ENCODE measurements around the gene RSPO3.
"Not testable (repeated sequence)": the region's sequence is repeated elsewhere in the genome, so short reads cannot be mapped to it uniquely, and the experiment has no call there.

The RSPO3 gene

DNA sequence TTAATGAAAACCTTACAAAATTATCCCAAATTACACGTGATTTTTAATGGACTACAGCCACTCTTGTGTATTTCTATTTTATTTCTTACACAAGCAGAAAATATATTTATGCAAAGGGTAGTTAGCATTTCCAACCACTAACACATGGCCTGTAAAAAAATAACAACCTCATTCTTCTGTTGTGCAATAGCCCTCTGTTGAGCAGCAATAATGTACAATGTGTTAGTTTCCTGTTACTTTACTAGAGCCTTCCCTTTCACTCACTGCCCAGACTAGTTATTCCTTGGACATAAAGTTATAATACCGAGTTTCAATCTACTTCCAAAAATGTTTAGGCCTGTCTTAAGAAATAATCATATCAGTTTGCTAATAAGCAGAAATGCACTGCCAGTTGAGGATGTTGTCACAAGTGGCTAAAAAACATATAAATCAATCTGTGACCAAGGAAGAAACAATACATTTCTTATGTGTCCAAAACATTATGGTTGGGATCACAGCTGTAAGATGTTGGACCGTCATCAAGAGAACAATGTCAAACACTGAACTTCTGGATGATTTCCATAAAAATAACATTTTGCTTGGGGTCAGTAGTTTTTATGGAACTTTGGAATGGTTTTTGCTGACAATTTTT lies 74.6 kb downstream of the RSPO3 start:
- Histone ChIP-seq H3K4me3 (no peak overlapping the region), H3K27ac (peak overlapping the region in 3 of 21 experiments; percentile 14 to 31 (median 17))

DNA sequence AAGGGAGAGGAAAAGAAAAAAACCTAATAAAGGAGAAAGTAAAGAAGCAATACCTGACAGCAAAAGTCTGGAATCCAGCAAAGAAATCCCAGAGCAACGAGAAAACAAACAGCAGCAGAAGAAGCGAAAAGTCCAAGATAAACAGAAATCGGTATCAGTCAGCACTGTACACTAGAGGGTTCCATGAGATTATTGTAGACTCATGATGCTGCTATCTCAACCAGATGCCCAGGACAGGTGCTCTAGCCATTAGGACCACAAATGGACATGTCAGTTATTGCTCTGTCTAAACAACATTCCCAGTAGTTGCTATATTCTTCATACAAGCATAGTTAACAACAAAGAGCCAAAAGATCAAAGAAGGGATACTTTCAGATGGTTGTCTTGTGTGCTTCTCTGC lies 77.4 kb downstream of the RSPO3 start:
- no peak overlapping the region for H3K27ac ChIP-seq
- H3K4me3 ChIP-seq = no peak overlapping the region

DNA sequence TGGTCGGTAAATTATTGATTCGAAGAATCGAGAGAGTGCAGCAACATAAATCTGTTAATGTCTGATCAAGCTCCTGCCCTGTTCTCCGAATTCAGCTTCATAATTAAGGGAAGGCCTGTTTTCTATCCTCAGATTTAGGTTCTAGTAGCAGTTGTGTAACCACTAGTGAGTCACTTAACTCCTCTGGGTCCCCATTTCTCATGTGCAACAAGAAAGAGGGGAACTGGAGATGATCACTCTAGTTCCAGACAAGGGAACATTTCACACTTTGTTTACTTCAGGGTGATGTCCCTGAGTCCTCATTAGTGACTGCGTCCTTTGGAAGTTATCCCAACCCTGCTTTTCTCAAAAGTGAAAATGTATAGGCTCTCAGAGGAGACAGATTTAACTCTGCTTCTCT lies 80.1 kb downstream of the RSPO3 start:
- Histone ChIP-seq H3K4me3 (no peak overlapping the region), H3K27ac (peak overlapping the region in 4 of 21 experiments; percentile 8 to 53 (median 29))

DNA sequence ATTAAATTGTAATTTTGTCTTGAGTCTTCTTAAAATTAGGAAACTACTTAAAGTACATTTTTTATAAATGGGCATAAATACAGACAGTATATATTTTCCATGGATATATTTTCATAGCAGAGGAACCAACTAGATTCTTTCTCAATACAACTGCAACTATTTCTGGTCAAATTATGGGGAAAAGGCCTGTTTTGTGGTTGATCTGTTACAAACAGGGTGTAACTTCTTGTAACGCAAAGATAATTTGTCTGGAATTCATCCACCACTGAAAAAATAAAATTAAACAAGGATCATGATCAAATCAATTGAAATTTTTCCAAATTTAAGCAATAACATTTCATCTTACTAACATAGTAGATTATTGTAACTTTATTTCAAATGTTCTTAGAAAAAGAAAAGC lies 81.0 kb downstream of the RSPO3 start:
- H3K4me3 ChIP-seq = no peak overlapping the region
- H3K27ac ChIP-seq = peak overlapping the region in 1 of 21 experiments; percentile 53

DNA sequence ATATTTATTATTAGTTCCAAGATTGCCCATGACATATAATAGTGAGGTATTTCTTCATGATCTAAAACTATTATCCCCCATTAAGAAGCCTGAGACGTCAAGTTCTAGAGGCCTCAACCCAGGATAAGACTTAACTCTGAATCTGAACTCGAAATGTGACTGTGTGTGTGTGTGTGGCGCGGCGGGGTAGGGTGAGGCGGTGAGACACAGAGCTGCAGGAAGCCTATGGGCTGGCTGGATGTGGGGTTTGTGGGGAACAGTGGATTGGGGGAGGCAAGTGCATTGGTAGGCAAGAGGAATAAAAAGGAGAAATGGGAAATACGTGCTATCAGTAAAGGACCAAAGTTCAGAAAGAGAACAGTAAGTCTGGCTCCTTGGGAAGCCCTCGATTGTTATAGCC lies 81.6 kb downstream of the RSPO3 start:
- Histone ChIP-seq H3K27ac (peak overlapping the region in 2 of 21 experiments; percentile 34 to 45), H3K4me3 (no peak overlapping the region)

DNA sequence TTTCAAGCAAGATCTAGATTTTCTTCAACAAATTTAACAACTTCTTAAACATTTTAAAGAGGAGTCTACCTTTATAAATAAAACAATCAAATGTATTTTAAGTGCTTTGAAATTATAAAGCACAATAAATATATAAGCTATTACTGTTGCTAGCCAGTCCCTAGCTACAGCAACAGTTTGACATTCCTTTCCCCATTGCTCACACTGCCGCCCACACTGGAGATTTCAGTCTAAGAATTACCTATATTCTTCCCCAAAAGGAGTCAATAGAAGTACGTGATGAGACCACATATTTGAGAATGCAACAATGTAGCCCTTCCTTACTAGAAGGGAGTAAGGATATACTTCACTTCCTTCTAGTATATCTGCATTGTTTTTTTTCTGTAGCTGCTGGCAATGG lies 82.8 kb downstream of the RSPO3 start:
- no peak overlapping the region for H3K27ac ChIP-seq
- H3K4me3 ChIP-seq = no peak overlapping the region

DNA sequence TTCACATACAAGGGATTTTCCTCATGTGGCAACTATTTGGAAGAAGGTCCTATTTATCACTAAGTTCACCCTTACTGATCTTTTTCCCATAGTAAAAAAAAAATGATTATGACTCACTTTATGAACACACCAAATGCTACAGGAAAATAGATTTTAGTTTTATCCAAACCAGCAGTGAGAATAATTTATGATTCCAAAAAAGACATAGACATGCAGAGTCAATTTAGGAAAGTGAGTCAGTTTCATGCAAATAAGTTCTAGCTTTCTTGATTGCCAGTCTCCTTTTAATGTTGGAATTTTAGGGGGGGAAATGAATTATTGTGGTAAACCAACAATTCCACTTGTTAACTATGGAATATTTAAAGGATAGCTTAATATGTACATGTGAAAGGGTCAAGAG lies 84.2 kb downstream of the RSPO3 start:
- no peak overlapping the region for H3K4me3 ChIP-seq
- peak overlapping the region in 3 of 21 experiments; percentile 28 to 46 (median 33) for H3K27ac ChIP-seq

DNA sequence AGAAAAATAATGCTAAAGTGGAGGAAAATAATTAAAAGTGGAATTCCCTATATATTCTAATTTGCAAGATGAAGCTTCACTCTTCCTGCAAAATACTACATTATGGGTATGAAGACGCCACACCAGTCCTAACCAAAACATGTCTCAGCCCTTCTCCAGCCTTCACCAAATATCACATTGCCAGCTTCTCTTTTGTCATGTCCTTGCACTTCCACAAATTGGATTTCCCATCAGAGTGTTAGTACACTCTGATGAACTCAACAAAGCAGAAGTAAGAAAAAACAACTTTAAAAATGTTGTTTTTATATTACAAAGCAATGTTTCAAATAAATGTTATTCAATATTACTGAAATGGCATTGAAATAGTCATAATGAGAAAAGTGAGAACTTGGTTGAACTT lies 85.8 kb downstream of the RSPO3 start:
- peak overlapping the region in 1 of 21 experiments; percentile 14 for H3K27ac ChIP-seq
- H3K4me3 ChIP-seq = no peak overlapping the region

DNA sequence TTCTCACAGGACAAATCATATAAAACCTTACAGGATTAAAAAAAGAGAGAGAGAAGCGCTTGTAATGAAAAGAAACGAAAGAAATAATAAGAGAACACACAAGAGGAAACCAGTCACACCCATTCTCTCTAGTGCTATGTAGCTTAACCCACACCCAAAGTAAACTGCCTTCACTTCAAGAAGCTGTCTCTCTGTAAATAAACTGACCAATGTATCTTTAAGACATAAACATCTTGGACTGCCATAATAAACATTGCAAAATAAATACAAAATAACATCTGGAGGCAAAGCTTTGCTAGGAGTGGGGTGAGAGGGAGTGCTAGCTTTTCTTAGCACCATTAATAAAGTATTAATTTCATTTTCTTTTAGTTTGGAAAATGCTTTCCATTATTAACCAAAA lies 86.6 kb downstream of the RSPO3 start:
- H3K4me3 ChIP-seq = no peak overlapping the region
- H3K27ac ChIP-seq = no peak overlapping the region

DNA sequence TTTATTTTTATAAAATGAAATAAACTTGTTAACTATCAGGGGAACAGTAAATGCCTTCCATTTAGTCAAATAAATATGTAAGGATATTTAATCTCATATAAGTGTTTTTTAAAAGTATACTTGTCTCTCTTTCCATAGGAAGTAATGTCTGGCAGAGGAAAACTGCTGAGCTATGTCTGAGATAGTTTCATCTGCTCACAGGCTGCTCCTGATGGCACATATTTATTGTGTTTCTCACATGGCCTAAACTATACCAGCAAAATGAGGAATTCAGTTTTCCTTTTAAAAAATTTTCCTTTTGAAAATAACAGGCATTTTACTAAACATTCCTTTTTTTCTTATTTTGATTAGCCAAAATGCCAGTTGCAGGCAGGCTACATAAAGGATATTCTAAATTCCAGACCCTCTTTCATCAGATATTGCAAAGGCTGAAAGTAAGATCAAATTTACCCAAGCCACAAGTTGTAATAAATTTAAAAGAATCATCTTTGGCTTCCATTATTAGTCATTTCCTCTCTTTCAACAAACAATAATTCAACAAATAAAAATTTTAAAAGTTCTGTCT lies 88.1 kb downstream of the RSPO3 start:
- Histone ChIP-seq H3K27ac (peak overlapping the region in 2 of 21 experiments; percentile 10 to 38), H3K4me3 (no peak overlapping the region)

DNA sequence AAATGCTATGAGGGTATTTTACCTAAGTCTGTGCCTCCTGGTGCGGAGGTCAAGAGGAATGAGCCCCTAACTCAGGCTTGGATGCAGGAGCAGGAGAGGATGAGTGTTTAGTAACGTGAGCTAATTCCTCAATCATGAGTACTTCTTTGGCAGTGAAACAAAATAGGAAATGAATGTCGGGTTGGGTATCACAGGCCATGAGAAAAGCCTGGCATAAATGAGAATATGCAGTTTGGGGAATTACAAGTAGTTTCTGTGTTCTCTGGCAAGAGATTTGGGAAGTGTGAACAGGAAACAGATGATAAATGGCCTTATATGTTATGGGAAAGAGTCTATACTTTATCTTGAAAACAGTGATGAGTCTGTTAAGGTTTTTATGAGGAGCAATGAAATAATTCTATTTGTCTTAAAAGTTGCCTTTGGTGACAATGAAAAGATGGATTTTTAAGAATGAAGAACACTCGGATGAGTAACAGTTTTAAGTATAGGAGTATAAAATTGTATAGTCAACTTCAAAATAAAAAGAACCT lies 89.2 kb downstream of the RSPO3 start:
- Histone ChIP-seq H3K27ac (no peak overlapping the region), H3K4me3 (no peak overlapping the region)

DNA sequence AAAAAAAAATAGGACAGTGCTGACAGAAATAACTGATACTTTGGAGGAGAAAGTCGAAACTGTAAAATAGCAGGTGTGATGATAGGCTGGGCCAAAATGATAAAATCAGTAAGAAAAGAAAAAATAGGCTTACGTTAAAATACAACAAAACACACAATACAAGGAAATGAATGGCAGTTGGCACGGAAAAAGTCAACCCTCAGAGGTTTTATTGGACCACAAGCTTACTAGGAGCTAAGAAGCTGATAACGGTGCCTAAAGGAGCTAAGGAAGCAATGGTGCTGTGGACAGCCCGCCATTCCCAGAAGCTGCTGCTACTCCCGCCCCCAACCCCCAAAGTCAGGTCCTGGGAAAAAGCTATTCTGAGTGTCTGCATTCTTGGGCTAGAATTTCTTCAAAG lies 92.3 kb downstream of the RSPO3 start:
- H3K27ac ChIP-seq = no peak overlapping the region
- no peak overlapping the region for H3K4me3 ChIP-seq

DNA sequence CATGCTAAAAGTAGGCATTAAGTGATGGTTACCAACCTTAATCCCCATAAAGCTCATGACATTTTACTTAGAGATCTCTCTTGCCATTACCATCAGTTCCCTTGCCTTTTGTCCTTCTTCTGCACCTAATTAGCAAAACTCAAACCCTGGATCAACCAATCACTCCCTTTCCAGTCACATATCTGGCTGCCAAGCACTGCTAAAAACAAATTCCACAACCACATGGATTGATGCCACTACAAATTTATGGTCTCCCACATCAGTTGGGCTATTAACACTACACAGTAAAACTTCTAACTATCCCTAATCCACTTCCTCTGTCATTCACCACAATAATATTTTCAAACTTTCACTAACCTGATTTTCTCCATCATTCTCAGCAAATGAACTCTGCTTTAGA lies 93.9 kb downstream of the RSPO3 start:
- no peak overlapping the region for H3K27ac ChIP-seq
- H3K4me3 ChIP-seq = no peak overlapping the region

DNA sequence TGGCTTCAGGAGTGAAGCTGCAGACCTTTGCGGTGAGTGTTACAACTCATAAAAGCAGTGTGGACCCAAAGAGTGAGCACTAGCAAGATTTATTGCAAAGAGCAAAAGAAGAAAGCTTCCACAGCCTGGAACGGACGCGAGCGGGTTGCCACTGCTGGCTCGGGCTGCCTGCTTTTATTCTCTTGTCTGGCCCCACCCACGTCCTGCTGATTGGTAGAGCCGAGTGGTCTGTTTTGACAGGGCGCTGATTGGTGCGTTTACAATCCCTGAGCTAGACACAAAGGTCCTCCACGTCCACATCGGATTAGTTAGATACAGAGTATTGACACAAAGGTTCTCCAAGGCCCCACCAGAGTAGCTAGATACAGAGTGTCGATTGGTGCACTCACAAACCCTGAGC lies 95.6 kb downstream of the RSPO3 start:
- not testable (repeated sequence) for H3K4me3 ChIP-seq, H3K27ac ChIP-seq

DNA sequence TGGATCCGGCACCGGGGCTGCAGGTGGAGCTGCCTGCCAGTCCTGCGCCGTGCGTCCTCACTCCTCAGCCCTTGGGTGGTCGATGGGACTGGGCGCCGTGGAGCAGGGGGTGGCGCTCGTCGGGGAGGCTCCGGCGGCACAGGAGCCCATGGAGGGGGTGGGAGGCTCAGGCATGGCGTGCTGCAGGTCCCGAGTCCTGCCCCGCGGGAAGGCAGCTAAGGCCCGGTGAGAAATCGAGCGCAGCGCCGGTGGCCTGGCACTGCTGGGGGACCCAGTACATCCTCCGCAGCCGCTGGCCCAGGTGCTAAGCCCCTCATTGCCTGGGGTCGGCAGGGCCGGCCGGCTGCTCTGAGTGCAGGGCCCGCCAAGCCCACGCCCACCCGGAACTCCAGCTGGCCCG lies 96.1 kb downstream of the RSPO3 start:
- not testable (repeated sequence) for H3K4me3 ChIP-seq, H3K27ac ChIP-seq

DNA sequence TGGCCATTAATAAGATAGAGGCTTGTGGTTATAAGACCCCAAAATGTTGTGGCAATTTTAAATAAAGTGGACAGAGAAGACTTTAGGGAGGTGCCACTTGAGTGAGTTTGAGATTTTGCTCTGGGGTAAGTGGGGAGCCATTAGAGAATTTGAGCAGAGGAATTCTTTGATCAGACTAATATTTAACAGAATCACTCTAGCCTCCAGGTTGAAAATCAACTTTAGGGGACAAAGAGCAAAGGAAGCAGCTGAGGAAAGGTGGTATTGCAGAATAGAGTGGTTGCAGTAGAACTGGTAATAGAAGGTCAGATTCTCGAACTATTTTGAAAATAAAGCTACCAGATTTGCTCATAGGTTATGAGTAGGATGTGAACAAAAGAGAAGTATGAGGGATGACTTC lies 97.5 kb downstream of the RSPO3 start:
- Histone ChIP-seq H3K4me3 (no peak overlapping the region), H3K27ac (no peak overlapping the region)

DNA sequence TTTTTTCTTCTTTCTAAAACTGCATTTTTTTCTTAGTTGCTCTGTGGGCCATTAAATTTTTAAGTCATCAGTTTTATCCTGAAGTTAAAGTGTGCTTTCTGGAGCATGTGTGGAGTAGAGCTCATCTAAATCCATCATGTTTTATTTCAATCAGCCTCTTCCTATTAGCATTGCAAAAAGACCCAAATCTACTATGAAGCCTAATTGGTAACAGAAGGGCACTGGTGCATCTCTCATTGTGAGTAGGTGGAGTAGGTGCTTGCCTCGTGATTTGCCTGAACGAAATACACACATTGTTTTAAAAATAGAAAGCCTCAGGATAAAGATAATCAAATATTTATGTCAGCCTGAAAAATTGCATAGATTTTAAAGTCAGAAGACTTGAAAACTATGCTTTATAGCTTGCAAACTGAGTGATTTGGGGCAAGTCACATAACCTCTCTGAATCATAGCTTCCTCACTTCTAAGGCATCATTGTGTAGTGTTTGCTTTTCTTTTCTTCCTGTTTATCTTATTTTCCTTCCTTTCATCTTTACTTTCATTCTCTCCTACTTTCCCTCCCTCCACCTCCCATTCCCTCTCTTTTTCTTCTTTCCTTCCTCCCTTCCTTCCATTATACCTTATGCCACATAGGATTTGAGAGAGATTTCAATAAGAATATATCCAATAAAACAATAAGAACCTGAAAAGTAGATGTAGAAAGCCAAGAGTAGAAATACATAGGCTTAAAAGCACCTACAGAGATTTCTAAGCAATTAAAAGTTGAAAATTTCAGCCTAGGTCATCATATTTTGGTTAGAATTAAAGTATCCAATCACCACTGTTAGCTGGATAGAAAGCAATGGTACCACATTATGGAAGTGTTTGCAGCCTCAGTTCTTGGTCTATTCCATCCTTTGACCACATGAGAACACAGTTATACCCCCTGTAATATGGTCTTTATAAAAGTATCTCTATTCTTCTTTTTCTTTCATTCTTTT lies 98.6 kb downstream of the RSPO3 start:
- Histone ChIP-seq H3K27ac (no peak overlapping the region), H3K4me3 (no peak overlapping the region)

DNA sequence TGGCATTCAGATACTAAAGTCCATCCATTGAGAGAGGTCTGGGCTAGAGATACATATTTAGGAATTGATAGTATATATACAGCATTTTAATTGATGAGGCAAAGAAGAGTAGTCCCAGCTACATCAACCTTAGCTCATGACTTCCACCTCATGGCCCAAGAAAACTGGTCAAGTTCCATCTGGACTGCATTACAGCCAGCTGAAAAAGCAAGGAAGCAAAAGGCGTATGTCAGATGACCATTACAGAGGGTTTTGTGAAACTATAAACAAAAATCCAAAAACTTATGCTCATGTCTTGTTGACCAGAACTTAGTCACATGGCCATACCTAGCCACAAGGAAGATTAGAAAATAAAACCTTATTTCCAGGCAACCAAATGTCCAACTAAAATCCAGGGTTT lies 101.4 kb downstream of the RSPO3 start:
- no peak overlapping the region for H3K27ac ChIP-seq
- H3K4me3 ChIP-seq = no peak overlapping the region

DNA sequence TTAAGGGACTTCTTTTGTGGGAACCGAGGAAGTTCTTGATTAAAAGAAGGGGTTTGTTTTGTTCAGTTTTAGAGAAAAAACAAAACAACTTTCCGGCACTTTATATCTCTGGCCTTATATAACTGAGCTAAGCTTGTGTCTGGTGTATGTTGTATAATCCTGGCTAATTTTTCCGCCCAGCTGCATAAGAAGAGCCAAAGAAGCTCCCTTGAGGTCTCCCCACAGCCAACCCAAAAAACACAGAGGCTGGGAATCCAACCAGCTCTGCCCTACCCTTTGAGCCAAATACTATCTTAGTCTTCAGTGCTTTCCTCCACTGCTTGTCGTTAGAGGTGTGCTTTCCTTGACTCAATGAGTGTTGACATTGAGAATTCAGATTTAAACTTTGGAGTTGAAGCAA lies 102.7 kb downstream of the RSPO3 start:
- Histone ChIP-seq H3K4me3 (no peak overlapping the region), H3K27ac (peak overlapping the region in 2 of 21 experiments; percentile 18 to 25)

DNA sequence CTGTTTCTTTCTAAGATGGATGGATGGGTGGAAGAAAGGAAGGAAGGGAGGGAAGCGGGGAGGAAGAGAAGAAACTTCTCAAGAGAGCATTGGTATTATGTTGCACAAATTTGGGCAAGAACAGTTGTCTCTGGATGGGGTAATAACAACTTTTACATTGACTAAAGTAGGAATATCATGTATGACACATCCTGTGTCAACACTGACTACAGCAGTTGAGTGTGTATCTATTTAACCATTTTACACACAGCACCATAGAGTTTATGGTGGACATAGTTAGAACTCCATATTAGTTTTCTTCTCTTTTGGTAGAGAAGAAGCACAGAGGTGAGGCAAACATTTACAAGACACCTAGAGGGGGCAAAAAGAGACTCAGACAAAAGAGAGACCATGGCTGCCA lies 103.9 kb downstream of the RSPO3 start:
- Histone ChIP-seq H3K27ac (no peak overlapping the region), H3K4me3 (no peak overlapping the region)

DNA sequence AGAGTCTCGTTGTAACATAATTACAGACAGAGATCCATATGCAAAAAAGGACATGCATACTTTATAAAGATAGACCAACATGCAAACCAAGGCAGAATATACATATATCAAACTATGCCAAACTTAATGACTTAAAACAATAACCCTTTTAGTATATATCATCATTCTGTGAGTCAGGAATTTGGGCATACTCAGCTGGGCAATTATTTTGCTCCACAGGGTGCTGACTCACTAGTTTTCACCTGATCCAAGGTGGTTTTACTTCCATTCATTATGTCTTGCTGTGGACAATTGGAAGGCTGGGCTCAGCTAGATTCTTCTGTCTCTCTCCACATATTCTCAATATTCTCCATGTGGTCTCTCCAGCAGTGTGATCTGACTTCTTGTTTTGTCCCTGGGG lies 107.0 kb downstream of the RSPO3 start:
- no peak overlapping the region for H3K4me3 ChIP-seq
- H3K27ac ChIP-seq = no peak overlapping the region

Measured in skin epidermis (tissue), 12 donors.